ENCODE measurements around the gene LGI2. TPM values are rescaled to one million over a fixed set of nuclear protein-coding genes. Genes with fewer than 3 reads are reported as not detected.
A peak's percentile ranks its signal among the peaks of the same experiment; 100 is the strongest.

Gene LGI2
- total RNA-seq, 1 donor: not detected

DNA sequence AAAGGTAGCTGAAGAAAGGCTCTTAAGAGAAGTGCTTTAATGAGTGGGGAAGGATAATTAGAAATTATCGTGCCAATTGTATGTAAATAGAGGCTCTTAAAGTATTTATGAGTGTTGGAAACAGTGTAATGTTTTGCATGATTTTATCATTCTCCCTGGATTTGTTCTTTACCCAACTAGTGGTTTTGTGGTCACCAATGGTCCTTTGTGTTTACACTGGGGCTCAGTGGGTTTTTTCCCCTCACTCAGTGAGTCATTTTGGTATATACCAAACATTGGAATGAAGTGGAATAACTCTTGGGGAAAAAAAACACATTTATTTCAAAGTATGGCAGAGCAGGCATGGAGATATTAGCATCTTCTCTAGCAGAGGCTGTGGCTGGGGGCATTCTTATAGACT is 20.8 kb upstream of the LGI2 start:
- H3K4me3 ChIP-seq (ENCODE audit: low read depth, low read length): no peak overlapping the region
- TF ChIP-seq, protein P1, sequence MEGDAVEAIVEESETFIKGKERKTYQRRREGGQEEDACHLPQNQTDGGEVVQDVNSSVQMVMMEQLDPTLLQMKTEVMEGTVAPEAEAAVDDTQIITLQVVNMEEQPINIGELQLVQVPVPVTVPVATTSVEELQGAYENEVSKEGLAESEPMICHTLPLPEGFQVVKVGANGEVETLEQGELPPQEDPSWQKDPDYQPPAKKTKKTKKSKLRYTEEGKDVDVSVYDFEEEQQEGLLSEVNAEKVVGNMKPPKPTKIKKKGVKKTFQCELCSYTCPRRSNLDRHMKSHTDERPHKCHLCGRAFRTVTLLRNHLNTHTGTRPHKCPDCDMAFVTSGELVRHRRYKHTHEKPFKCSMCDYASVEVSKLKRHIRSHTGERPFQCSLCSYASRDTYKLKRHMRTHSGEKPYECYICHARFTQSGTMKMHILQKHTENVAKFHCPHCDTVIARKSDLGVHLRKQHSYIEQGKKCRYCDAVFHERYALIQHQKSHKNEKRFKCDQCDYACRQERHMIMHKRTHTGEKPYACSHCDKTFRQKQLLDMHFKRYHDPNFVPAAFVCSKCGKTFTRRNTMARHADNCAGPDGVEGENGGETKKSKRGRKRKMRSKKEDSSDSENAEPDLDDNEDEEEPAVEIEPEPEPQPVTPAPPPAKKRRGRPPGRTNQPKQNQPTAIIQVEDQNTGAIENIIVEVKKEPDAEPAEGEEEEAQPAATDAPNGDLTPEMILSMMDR (IDR thresholded peaks at IDR 0.05; ENCODE audit: insufficient read depth, low read depth, low read length): no peak
- DNase-seq (ENCODE audit: low read depth): peak; percentile 4

DNA sequence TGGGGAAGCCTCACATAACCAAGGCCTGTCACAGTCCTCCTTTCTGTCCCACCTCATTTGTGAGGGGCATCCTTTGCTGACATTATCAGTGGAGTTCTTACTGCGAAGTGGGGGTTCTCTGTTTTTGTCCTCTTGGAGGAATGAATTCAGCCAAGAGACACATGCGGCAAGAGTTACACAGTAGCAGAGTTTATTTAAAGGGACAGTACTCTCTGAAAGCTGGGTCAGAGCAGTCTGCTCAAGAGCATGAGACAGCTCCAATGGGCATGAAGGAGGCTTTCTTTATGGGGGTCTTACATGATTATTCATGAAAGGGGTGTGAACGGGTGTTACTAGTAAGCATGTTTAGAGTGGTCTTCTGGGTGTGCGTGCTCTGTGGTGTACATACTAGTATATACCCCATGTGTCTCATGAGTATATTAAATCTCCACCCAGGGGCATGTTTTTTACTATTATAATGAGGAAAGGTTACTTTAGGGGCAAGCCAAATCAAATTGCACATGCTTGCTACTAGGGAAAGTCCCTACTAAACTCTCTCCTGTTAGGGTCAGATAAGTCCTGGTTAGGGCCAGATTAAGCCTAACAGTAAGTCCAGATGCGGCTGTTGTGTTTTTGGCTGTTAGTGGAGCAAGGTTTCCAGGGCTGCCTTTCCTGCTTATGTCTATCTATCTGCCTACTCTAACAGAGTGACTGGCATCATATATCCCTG is 19.8 kb upstream of the LGI2 start:
- TF ChIP-seq, protein P1 (IDR thresholded peaks at IDR 0.05; ENCODE audit: insufficient read depth, low read depth, low read length): no peak
- DNase-seq (ENCODE audit: low read depth): no peak
- H3K4me3 ChIP-seq (ENCODE audit: low read depth, low read length): no peak overlapping the region

DNA sequence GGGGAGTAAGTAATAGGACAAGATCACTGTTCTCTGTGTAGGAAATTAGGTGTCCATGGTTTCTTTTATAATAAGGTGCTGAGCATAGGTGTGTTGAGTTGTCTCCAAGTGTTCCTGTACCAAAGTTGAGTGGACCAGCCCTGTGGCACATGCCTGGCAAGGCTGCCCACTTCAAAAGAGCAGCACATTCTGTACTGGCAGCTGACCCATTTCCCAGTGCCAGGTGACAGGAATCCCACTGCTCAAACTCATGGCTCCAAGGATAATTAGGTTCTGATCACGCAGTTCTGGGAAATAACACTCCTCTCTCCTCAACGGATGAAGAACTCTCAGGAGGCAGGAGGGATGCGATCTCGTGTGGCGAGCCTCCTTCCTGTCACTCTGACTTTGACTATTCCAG is 12.8 kb upstream of the LGI2 start:
- TF ChIP-seq, protein P1 (IDR thresholded peaks at IDR 0.05; ENCODE audit: insufficient read depth, low read depth, low read length): no peak
- H3K4me3 ChIP-seq (ENCODE audit: low read depth, low read length): no peak overlapping the region
- no peak for DNase-seq (ENCODE audit: low read depth)

DNA sequence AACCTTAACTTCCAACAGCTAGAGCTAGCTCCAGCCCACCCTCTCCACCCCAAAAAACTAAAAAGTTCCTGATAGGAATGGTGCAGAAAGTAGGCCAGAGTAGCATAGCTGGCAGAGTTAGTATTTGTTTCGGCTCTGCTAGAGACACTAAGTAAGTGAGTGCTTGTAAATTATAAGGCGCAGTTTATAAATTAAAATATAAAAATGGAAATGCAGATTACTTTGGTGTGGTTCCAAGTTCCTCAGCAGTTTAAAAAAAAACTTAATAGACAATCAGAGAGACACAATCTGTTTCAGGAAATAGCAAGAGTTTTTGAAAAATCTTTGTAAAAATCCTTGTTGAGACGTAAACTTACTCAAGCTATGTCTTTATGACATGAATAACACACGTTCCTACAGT is 2.8 kb upstream of the LGI2 start:
- no peak for DNase-seq (ENCODE audit: low read depth)
- no peak overlapping the region for H3K4me3 ChIP-seq (ENCODE audit: low read depth, low read length)
- TF ChIP-seq, protein P1 (IDR thresholded peaks at IDR 0.05; ENCODE audit: insufficient read depth, low read depth, low read length): no peak

DNA sequence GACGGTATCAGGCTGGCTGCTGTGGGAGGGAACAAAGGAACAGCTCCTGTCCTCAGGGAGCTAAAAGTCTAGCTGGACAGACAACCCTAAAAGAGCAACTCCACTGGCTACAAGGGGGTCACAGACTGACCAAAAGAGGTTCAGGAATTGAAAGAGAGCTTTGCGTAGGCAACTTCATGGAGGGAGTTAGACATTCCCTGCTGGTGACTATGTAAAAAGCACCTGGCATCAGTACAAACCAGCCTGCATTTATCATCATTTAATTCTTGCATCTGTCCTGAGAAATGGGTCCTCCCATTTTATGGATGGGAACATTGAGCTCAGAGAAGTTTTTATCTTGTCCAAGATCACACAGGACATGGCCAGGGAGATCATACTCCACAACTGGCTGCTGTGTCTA is 1.4 kb upstream of the LGI2 start:
- no peak for DNase-seq (ENCODE audit: low read depth)
- TF ChIP-seq, protein P1 (IDR thresholded peaks at IDR 0.05; ENCODE audit: insufficient read depth, low read depth, low read length): no peak
- no peak overlapping the region for H3K4me3 ChIP-seq (ENCODE audit: low read depth, low read length)

DNA sequence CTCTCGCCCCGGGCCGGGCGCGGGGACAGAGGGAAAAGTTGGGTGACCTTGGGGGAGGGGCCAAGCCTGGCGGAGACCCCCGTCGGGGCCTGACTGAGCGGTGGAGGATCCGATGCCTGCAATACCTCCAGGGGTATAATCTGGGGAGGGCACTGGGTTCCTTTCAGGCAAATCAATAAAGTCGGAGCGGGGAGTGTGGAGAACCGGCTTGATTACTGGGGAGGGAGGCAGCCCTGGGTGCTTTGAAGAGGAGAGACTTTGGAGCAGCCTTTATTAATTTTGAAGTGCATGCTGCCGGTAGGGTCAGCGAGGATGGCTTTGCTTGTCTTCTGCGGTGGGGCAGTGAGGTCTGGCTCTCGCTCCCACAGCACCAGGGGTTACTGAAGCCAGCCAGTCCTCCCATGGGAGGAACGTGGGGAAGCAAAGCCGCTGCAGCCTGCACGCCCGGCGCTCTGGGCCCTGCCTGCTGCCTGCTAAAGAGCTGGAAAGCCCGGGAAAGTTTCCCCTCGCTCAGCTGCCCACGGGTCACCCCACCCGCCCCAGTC is 403 bp upstream of the LGI2 start:
- TF ChIP-seq, protein P1 (IDR thresholded peaks at IDR 0.05; ENCODE audit: insufficient read depth, low read depth, low read length): no peak
- no peak overlapping the region for H3K4me3 ChIP-seq (ENCODE audit: low read depth, low read length)

More for the DNA sequence above, 403 bp upstream of the LGI2 start:
- peak; percentile 7 for DNase-seq (ENCODE audit: low read depth)

Measured in fibroblast of villous mesenchyme (primary cell).